K562 (cell line): ENCODE measurements around the gene TEX48. TPM values are rescaled to one million over a fixed set of nuclear protein-coding genes. Genes with fewer than 3 reads are reported as not detected.

Experiments used
- ATAC-seq: fragments of 200-7000 bp; cut with Tn5 transposase; 3 replicates; pipeline ENCODE4 v1.9.1; 2020; ENCODE audit warnings: moderate library complexity
- BruUV-seq: library from RNA; stranded (reverse); fragments of 400-500 nt; replicated peaks from 2 replicates; lab custom pipeline; 2021; lab: Mats Ljungman, UMichigan
- CTCF ChIA-PET: fragments of 300-600 bp; formaldehyde crosslinking; extraction: SDS; loops from one replicate; lab custom pipeline; 2021; ENCODE audit warnings: low intra/inter-chr PET ratio; lab: Yijun Ruan, JAX
- POLR2A ChIA-PET: fragments of 300-600, 350-650 bp; sonication (Branson Sonifier 250); formaldehyde crosslinking; extraction: SDS; loops from one replicate; lab custom pipeline; 2021; ENCODE audit warnings: antibody characterized with exemption, inconsistent platforms; lab: Yijun Ruan, JAX
- DNase-seq, 4 experiments: peaks; one replicate each; pipeline versions ENCODE4 v3.0.0 to v3.0.0-alpha.2; 2011 to 2018; ENCODE audit warnings: low spot score in 3 of 4, mixed read lengths in 3 of 4; ENCODE audit errors: extremely low read depth in 1 of 4
- FAIRE-seq: peaks from 2 replicates; lab custom pipeline; 2011; peaks lifted over from hg19 to GRCh38; lab: Jason Lieb, UNC
- H2AFZ ChIP-seq: 2 replicates; pipeline ENCODE4 v1.6.0; 2011; ENCODE audit warnings: low read depth, low read length, control low read depth, inconsistent platforms
- H3K27ac ChIP-seq: fragments of 200-600 bp; 3 replicates; pipeline ENCODE4 v1.8.0; 2011; ENCODE audit warnings: low read depth, mild to moderate bottlenecking, control low read depth, inconsistent platforms, low read length, moderate library complexity, mixed read lengths; ENCODE audit errors: extremely low read depth
- H3K27me3 ChIP-seq, 2 experiments: fragments of 300-600 bp in 1 of 2; 2 replicates in 1 of 2; 3 replicates in 1 of 2; pipeline versions ENCODE4 v1.6.0 to v1.8.0; 2011; ENCODE audit warnings: inconsistent platforms in 2 of 2, low read length in 2 of 2, mild to moderate bottlenecking in 1 of 2, mixed read lengths in 1 of 2, moderate library complexity in 1 of 2; ENCODE audit not compliant: control insufficient read depth in 2 of 2, insufficient read depth in 2 of 2
- H3K36me3 ChIP-seq: fragments of 300-600 bp; 3 replicates; pipeline ENCODE4 v1.8.0; 2011; ENCODE audit warnings: mild to moderate bottlenecking, low read length, inconsistent platforms; ENCODE audit not compliant: control insufficient read depth, insufficient read depth
- H3K4me1 ChIP-seq, 2 experiments: fragments of 200-600 bp in 1 of 2; replicated peaks in 1 of 2; 2 replicates in 1 of 2; 3 replicates in 1 of 2; pipeline versions ENCODE4 v1.5.1 to v1.8.0; 2011; ENCODE audit warnings: inconsistent platforms in 2 of 2, low read length in 2 of 2, mild to moderate bottlenecking in 1 of 2, mixed read lengths in 1 of 2, moderate library complexity in 1 of 2; ENCODE audit not compliant: control insufficient read depth in 2 of 2, insufficient read depth in 2 of 2
- H3K4me2 ChIP-seq: 2 replicates; pipeline ENCODE4 v1.6.1; 2011; ENCODE audit warnings: low read length, control low read depth, inconsistent platforms, mixed read lengths; ENCODE audit not compliant: insufficient read depth
- H3K4me3 ChIP-seq: fragments of 200-600 bp; sonication (generic), shearing (Covaris generic); 2 replicates; pipeline ENCODE4 v1.5.1; 2016; ENCODE audit warnings: control low read depth, inconsistent platforms
- H3K79me2 ChIP-seq: fragments of 200-600 bp; 3 replicates; pipeline ENCODE4 v1.8.0; 2011; ENCODE audit warnings: low read length, inconsistent platforms; ENCODE audit not compliant: control insufficient read depth, insufficient read depth
- H3K9ac ChIP-seq, 2 experiments: 2 replicates each; pipeline versions ENCODE4 v1.6.0 to v1.6.1; 2011; ENCODE audit warnings: low read depth in 2 of 2, low read length in 2 of 2, control low read depth in 1 of 2, inconsistent platforms in 1 of 2, mild to moderate bottlenecking in 1 of 2, mixed read lengths in 1 of 2; ENCODE audit not compliant: insufficient read depth in 1 of 2
- H3K9me1 ChIP-seq: one replicate; pipeline ENCODE4 v1.6.0; 2011; ENCODE audit warnings: inconsistent platforms, mild to moderate bottlenecking, low read length, moderate library complexity; ENCODE audit not compliant: control insufficient read depth, insufficient read depth
- H3K9me3 ChIP-seq: replicated peaks from 2 replicates; pipeline ENCODE4 v1.5.1; 2011; ENCODE audit warnings: low read depth, low read length, inconsistent platforms; ENCODE audit not compliant: control insufficient read depth, insufficient read depth
- H4K20me1 ChIP-seq: replicated peaks from 2 replicates; pipeline ENCODE4 v1.6.1; 2011; ENCODE audit warnings: low read length, inconsistent platforms, mixed read lengths; ENCODE audit not compliant: control insufficient read depth, insufficient read depth
- FOSL1 ChIP-seq: fragments of 200-800 bp; sonication (Bioruptor generic); conservative IDR thresholded peaks from 2 replicates; pipeline ENCODE4 v1.6.1; 2016; ENCODE audit warnings: missing genetic modification characterization, missing compliant biosample characterization
- IRF1 ChIP-seq: sonication (generic); formaldehyde crosslinking; IDR thresholded peaks from 2 replicates; pipeline ENCODE4 v1.8.0; 2022; ENCODE audit warnings: missing genetic modification reagents, mild to moderate bottlenecking, borderline replicate concordance
- ZNF639 ChIP-seq, 2 experiments: fragments of 200-800 bp in 1 of 2; sonication (Bioruptor generic) in 1 of 2; sonication (generic) in 1 of 2; formaldehyde crosslinking in 1 of 2; IDR thresholded peaks in 1 of 2; conservative IDR thresholded peaks in 1 of 2; 2 replicates each; pipeline versions ENCODE4 v1.5.0 to v1.6.1; 2016 to 2020; ENCODE audit warnings: missing compliant biosample characterization in 1 of 2, missing genetic modification characterization in 1 of 2, missing genetic modification reagents in 1 of 2
- WGBS: fragments of 100-300 bp; shearing (Covaris generic); methylation state at CpG from one replicate; pipeline ENCODE4 v1.1.6; 2016; ENCODE audit warnings: low coverage, mixed read lengths; ENCODE audit not compliant: insufficient coverage; ENCODE audit errors: missing lambda C conversion rate; 5-methylcytosine and 5-hydroxymethylcytosine counted together
- in situ Hi-C: fragments of 300-500 bp; cut with MboI; formaldehyde crosslinking; loops from 4 replicates; pipeline ENCODE4 v1.15.0; 2018; ENCODE audit warnings: inconsistent platforms, mixed read lengths
- intact Hi-C: fragments of 100-400 bp; cut with micrococcal nuclease; formaldehyde crosslinking; loops from 2 replicates; pipeline ENCODE4 v1.14.2; 2022
- polyA plus RNA-seq, 8 experiments: library from polyadenylated mRNA; depleted of rRNA in 4 of 8; stranded (reverse) in 5 of 8; unstranded in 3 of 8; fragments of >200 nt; fragmentation: Nextera tagmentation in 2 of 8; fragmentation: Illumina TruSeq in 1 of 8; extraction: Ambion mirVana in 2 of 8; extraction: Trizol in 1 of 8; gene quantifications; 2 replicates each; pipeline versions ENCODE4 v1.2.1 to v1.2.3, GENCODE V29; 2011 to 2014; ENCODE audit warnings: inconsistent platforms in 1 of 8, missing spikeins in 1 of 8
- total RNA-seq, 7 experiments: library from RNA; depleted of rRNA in 6 of 7; stranded (reverse); fragments of >200 nt in 6 of 7; fragmentation: Illumina TruSeq in 2 of 7; extraction: Trizol in 2 of 7; gene quantifications; 2 replicates each; pipeline versions ENCODE4 v1.2.1 to v1.2.3, GENCODE V29; 2011 to 2021; ENCODE audit warnings: low replicate concordance in 1 of 7

The TEX48 gene
- total and polyA plus RNA-seq, 9 of the 15 experiments (the other 6 are each of a cell fraction or from before 2014, with no cell fraction given) = not detected

DNA sequence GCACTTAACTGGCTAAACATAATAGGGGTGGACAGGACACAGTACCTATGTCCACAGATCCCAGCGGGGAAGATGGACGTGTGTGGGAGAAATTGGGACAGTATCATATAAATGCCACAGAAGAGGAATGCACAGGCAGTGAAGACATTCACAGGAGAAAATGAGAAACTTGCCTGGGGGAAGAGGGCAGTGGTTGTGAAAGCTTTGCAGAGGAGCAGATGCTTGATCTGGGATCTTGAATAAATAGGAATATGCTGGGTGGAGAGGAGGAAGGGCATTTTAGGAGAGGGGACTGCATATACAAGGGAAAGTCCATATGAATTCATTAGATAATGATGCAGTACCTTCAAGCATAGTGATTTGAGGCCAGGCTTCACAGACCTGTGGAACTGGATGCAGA lies 57.3 kb downstream of the TEX48 start (continued):
- no peak for TF ChIP-seq IRF1 (CRISPR knock-in tag)

GRCh38 chr9:114621975-114622609 lies 59.9 kb downstream of the TEX48 start:
- no peaks in the 10 kb centered on the region for H3K27me3 ChIP-seq
- BruUV-seq = TSS peak; percentile 25
- H3K36me3 ChIP-seq = peaks cover 36% of the 10 kb centered on the region; the same call in 2 of the 3 replicates
- no peak overlapping the region for H3K27ac ChIP-seq
- ChIA-PET POLR2A (interaction anchor here (1.0 kb wide), 1 partner anchor 8 kb away, joined by 3 read pairs; no protein-coding TSS in a partner anchor), CTCF (no interaction called here)
- intact Hi-C loops (no loop called here), in situ Hi-C loops (no loop called here)
- no peak for ATAC-seq
- no peaks in the 10 kb centered on the region for H4K20me1 ChIP-seq
- TF ChIP-seq FOSL1 (tag) (0 out of 2 replicates have a peak, but pooled peaks have one; percentile 24), ZNF639 (CRISPR knock-in tag; conservative IDR thresholded peaks at IDR 0.05 in 1 of 2, IDR thresholded peaks at IDR 0.05 in 1 of 2) (no peak)
- no peak overlapping the region for H3K4me3 ChIP-seq
- no peak overlapping the region for H3K4me2 ChIP-seq
- H2AFZ ChIP-seq = no peak overlapping the region
- H3K79me2 ChIP-seq = no peaks in the 10 kb centered on the region
- WGBS = 51% methylated on average over 2 of the region's 2 CpGs
- H3K9me3 ChIP-seq = peaks cover 7% of the 10 kb centered on the region
- FAIRE-seq = no peak
- no peak overlapping the region for H3K9ac ChIP-seq
- no peak for DNase-seq
- no peaks in the 10 kb centered on the region for H3K9me1 ChIP-seq
- H3K4me1 ChIP-seq = peaks cover 1% of the 10 kb centered on the region in 2 experiments
